Activated CD4-positive, alpha-beta T cell treated with anti-CD3 and anti-CD28 coated beads, Interleukin-2, amount 10 ng/mL, durations not matched to agents 7 days and 5 days (primary cell): ENCODE measurements around the gene DCXR. TPM values are rescaled to one million over a fixed set of nuclear protein-coding genes. Genes with fewer than 3 reads are reported as not detected.

Source experiments
- CTCF ChIA-PET: fragments of 350-600 bp; sonication (Branson Sonifier 250); formaldehyde crosslinking; loops from one replicate; lab custom pipeline; 2021; ENCODE audit warnings: antibody characterized with exemption; lab: Charles Lee
- POLR2A ChIA-PET: fragments of 350-600 bp; sonication (Branson Sonifier 250); formaldehyde crosslinking; loops from one replicate; lab custom pipeline; 2021; ENCODE audit warnings: antibody characterized with exemption; lab: Charles Lee
- DNase-seq: peaks from one replicate; pipeline ENCODE4 v3.0.0-alpha.2; 2020
- H3K27ac Mint-ChIP-seq: one replicate; pipeline ENCODE4 v1.8.0; 2021; ENCODE audit warnings: mild to moderate bottlenecking, moderate library complexity, mixed read lengths
- H3K27me3 Mint-ChIP-seq: one replicate; pipeline ENCODE4 v1.8.0; 2021; ENCODE audit warnings: mixed read lengths
- H3K36me3 Mint-ChIP-seq: one replicate; pipeline ENCODE4 v1.8.0; 2021; ENCODE audit warnings: low read depth, mixed read lengths
- H3K4me1 Mint-ChIP-seq: one replicate; pipeline ENCODE4 v1.8.0; 2021; ENCODE audit warnings: mixed read lengths
- H3K4me3 Mint-ChIP-seq: one replicate; pipeline ENCODE4 v1.8.0; 2021; ENCODE audit warnings: mild to moderate bottlenecking, moderate library complexity, mixed read lengths
- H3K9me3 Mint-ChIP-seq: one replicate; pipeline ENCODE4 v1.8.0; 2021; ENCODE audit warnings: mixed read lengths
- total RNA-seq, 2 experiments: library from RNA; stranded (reverse); gene quantifications; one replicate each; pipeline ENCODE4 v1.2.3, GENCODE V29; 2021

Gene DCXR
- total RNA-seq, 2 experiments from 2014 or later: 140 to 144 TPM

GRCh38 chr17:82031303-82031884, 6.1 kb downstream of the DCXR start, which contains the start of gene RAC3:
RAC3 (plus strand) TSS chr17:82031678; CDS start chr17:82031762, 84 bp downstream.
- DNase-seq: no peak
- Mint-ChIP-seq H3K27me3 (no peaks in the 10 kb centered on the region), H3K36me3 (peaks cover 17% of the 10 kb centered on the region), H3K4me1 (peaks cover 30% of the 10 kb centered on the region), H3K9me3 (no peaks in the 10 kb centered on the region), H3K27ac (peak within 1 kb of the TSS; percentile 76), H3K4me3 (peak within 1 kb of the TSS; percentile 74)
- ChIA-PET POLR2A (interaction anchor here (0.8 kb wide), 1 partner anchor 74 kb away, joined by 3 read pairs; no protein-coding TSS in a partner anchor), CTCF (interaction anchor here (0.6 to 3.0 kb wide), 9 partner anchors 9 to 462 kb away, joined by 3 to 21 read pairs (median 4); partner anchors contain the start of genes CENPX and LRRC45)

- H3K4me1 Mint-ChIP-seq: peaks cover 32% of the 10 kb centered on the region
- H3K4me3 Mint-ChIP-seq: peak overlapping the region; percentile 74
- DNase-seq: peak; percentile 86
- H3K36me3 Mint-ChIP-seq: peaks cover 22% of the 10 kb centered on the region
- H3K27me3 Mint-ChIP-seq: no peaks in the 10 kb centered on the region
- ChIA-PET CTCF (interaction anchor here (0.5 to 3.0 kb wide), 64 partner anchors 8 to 795 kb away, joined by 3 to 40 read pairs (median 4); partner anchors contain the start of genes ASPSCR1, CD7, CENPX and FASN), POLR2A (interaction anchor here (0.6 to 0.8 kb wide), 2 partner anchors 13 to 74 kb away, joined by 3 read pairs; no protein-coding TSS in a partner anchor)
- H3K9me3 Mint-ChIP-seq: no peaks in the 10 kb centered on the region
- H3K27ac Mint-ChIP-seq: peak overlapping the region; percentile 76
These were observed 6.8 kb downstream of the DCXR start for GRCh38 chr17:82030470-82031302.

- H3K9me3 Mint-ChIP-seq: no peaks in the 10 kb centered on the region
- peaks cover 19% of the 10 kb centered on the region for H3K36me3 Mint-ChIP-seq
- no peak for DNase-seq
- CTCF ChIA-PET: interaction anchor here (0.7 to 3.0 kb wide), 50 partner anchors 8 to 588 kb away, joined by 3 to 40 read pairs (median 4); partner anchors contain the start of genes ASPSCR1, CD7, CENPX and DCXR
- H3K4me3 Mint-ChIP-seq: no peak overlapping the region
- no peak overlapping the region for H3K27ac Mint-ChIP-seq
- POLR2A ChIA-PET: no interaction called here
- H3K4me1 Mint-ChIP-seq: peaks cover 28% of the 10 kb centered on the region
- no peaks in the 10 kb centered on the region for H3K27me3 Mint-ChIP-seq
These were observed 7.5 kb downstream of the DCXR start for GRCh38 chr17:82029990-82030469.

GRCh38 chr17:82029391-82029790, 8.1 kb downstream of the DCXR start:
- DNase-seq: no peak
- ChIA-PET CTCF (interaction anchor here (0.8 to 3.0 kb wide), 16 partner anchors 9 to 209 kb away, joined by 3 to 40 read pairs (median 6); partner anchors contain the start of genes ASPSCR1, CENPX and DCXR), POLR2A (no interaction called here)
- no peaks in the 10 kb centered on the region for H3K9me3 Mint-ChIP-seq
- no peaks in the 10 kb centered on the region for H3K27me3 Mint-ChIP-seq
- peak overlapping the region; percentile 50 for H3K27ac Mint-ChIP-seq
- peaks cover 26% of the 10 kb centered on the region for H3K4me1 Mint-ChIP-seq
- H3K36me3 Mint-ChIP-seq: peaks cover 17% of the 10 kb centered on the region
- peak overlapping the region; percentile 32 for H3K4me3 Mint-ChIP-seq

GRCh38 chr17:82028966-82029365, 8.5 kb downstream of the DCXR start:
- Mint-ChIP-seq H3K27me3 (no peaks in the 10 kb centered on the region), H3K9me3 (no peaks in the 10 kb centered on the region), H3K4me3 (no peak overlapping the region), H3K4me1 (peaks cover 30% of the 10 kb centered on the region), H3K27ac (no peak overlapping the region), H3K36me3 (peaks cover 17% of the 10 kb centered on the region)
- ChIA-PET POLR2A (no interaction called here), CTCF (interaction anchor here (1.3 to 3.0 kb wide), 8 partner anchors 9 to 130 kb away, joined by 3 to 40 read pairs (median 10); partner anchors contain the start of genes CENPX and DCXR)
- no peak for DNase-seq

- Mint-ChIP-seq H3K4me3 (no peak overlapping the region), H3K4me1 (peaks cover 33% of the 10 kb centered on the region), H3K36me3 (peaks cover 17% of the 10 kb centered on the region), H3K9me3 (no peaks in the 10 kb centered on the region), H3K27ac (no peak overlapping the region), H3K27me3 (no peaks in the 10 kb centered on the region)
- CTCF ChIA-PET: interaction anchor here (1.2 to 3.0 kb wide), 3 partner anchors 8 to 69 kb away, joined by 5 to 40 read pairs (median 14); partner anchors contain the start of genes CENPX and DCXR
- POLR2A ChIA-PET: no interaction called here
- no peak for DNase-seq
These were observed 9.3 kb downstream of the DCXR start for GRCh38 chr17:82028246-82028645.

- Mint-ChIP-seq H3K27me3 (no peaks in the 10 kb centered on the region), H3K27ac (no peak overlapping the region), H3K36me3 (peaks cover 17% of the 10 kb centered on the region), H3K4me3 (peak overlapping the region; percentile 13), H3K9me3 (no peaks in the 10 kb centered on the region), H3K4me1 (peaks cover 42% of the 10 kb centered on the region)
- CTCF ChIA-PET: interaction anchor here (0.7 to 3.1 kb wide), 3 partner anchors 10 to 66 kb away, joined by 3 to 12 read pairs (median 3); no protein-coding TSS in a partner anchor
- POLR2A ChIA-PET: interaction anchor here (0.6 to 0.9 kb wide), 2 partner anchors 12 to 72 kb away, joined by 3 read pairs; partner anchors contain the start of gene DCXR
- DNase-seq: no peak
These were observed 11.9 kb downstream of the DCXR start for GRCh38 chr17:82025401-82026107.

GRCh38 chr17:82024859-82025258, 12.6 kb downstream of the DCXR start:
- POLR2A ChIA-PET: no interaction called here
- peaks cover 17% of the 10 kb centered on the region for H3K36me3 Mint-ChIP-seq
- H3K27ac Mint-ChIP-seq: no peak overlapping the region
- DNase-seq: no peak
- no peak overlapping the region for H3K4me3 Mint-ChIP-seq
- H3K27me3 Mint-ChIP-seq: no peaks in the 10 kb centered on the region
- no peaks in the 10 kb centered on the region for H3K9me3 Mint-ChIP-seq
- CTCF ChIA-PET: interaction anchor here (3.1 to 6.7 kb wide), 2 partner anchors 12 to 65 kb away, joined by 12 to 49 read pairs; partner anchors contain the start of gene DCXR
- H3K4me1 Mint-ChIP-seq: peaks cover 45% of the 10 kb centered on the region

- peaks cover 44% of the 10 kb centered on the region for H3K4me1 Mint-ChIP-seq
- ChIA-PET CTCF (interaction anchor here (2.5 to 7.4 kb wide), 3 partner anchors 13 to 68 kb away, joined by 6 to 66 read pairs (median 49); partner anchors contain the start of genes DCXR and NOTUM), POLR2A (no interaction called here)
- H3K27ac Mint-ChIP-seq: no peak overlapping the region
- H3K27me3 Mint-ChIP-seq: no peaks in the 10 kb centered on the region
- H3K9me3 Mint-ChIP-seq: no peaks in the 10 kb centered on the region
- DNase-seq: peak; percentile 36
- peaks cover 12% of the 10 kb centered on the region for H3K36me3 Mint-ChIP-seq
- H3K4me3 Mint-ChIP-seq: peak overlapping the region; percentile 84
These were observed 13.9 kb downstream of the DCXR start for GRCh38 chr17:82023447-82024241.

GRCh38 chr17:82022981-82023446, 14.5 kb downstream of the DCXR start, which contains the start of gene LRRC45:
LRRC45 (plus strand) TSS chr17:82023305; CDS start chr17:82023644, 339 bp downstream.
- Mint-ChIP-seq H3K36me3 (peaks cover 12% of the 10 kb centered on the region), H3K4me3 (peak within 1 kb of the TSS; percentile 84), H3K4me1 (peaks cover 47% of the 10 kb centered on the region), H3K27ac (peak within 1 kb of the TSS; percentile 82), H3K9me3 (no peaks in the 10 kb centered on the region), H3K27me3 (no peaks in the 10 kb centered on the region)
- DNase-seq: peak; percentile 100
- CTCF ChIA-PET: interaction anchor here (0.8 to 7.4 kb wide), 6 partner anchors 9 to 149 kb away, joined by 3 to 66 read pairs (median 5); partner anchors contain the start of genes DCXR, NOTUM and RAC3
- POLR2A ChIA-PET: interaction anchor here (0.7 to 1.2 kb wide), 2 partner anchors 15 to 64 kb away, joined by 3 to 4 read pairs; partner anchors contain the start of gene DCXR
